NCI-H1694 (cell line): ENCODE measurements around the gene BARHL1.
"Not testable (repeated sequence)": the region's sequence is repeated elsewhere in the genome, so short reads cannot be mapped to it uniquely, and the experiment has no call there.

Experiments
- DNase-seq: peaks from one replicate; lab custom pipeline; 2025; lab: John Stamatoyannopoulos, UW

Gene BARHL1

GRCh38 chr9:132556714-132557113 is 25.7 kb upstream of the BARHL1 start:
- no peak for DNase-seq

DNA sequence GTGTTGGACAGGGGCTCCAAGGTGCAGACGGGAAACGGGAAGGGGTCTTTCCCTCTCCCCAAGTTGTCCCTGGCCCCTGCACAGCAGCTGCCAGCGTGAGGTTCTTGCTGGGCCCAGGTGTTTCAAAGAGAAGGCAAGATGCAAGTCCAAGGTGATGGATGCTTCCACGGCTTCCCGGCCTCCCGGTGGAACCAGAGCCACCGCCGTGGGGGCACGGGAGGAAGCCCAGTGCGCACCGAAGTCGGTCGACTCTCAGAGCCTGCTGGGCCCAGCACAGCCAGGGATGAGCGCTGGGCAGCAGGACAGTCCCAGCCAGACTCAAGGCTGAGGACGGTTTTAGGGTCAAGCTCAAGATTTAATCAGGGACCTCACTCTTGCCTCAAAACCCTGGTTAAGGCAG is 25.2 kb upstream of the BARHL1 start:
- no peak for DNase-seq

GRCh38 chr9:132559711-132560110 is 22.7 kb upstream of the BARHL1 start:
- no peak for DNase-seq

GRCh38 chr9:132560616-132561202 is 21.7 kb upstream of the BARHL1 start:
- DNase-seq = peak; percentile 24

DNA sequence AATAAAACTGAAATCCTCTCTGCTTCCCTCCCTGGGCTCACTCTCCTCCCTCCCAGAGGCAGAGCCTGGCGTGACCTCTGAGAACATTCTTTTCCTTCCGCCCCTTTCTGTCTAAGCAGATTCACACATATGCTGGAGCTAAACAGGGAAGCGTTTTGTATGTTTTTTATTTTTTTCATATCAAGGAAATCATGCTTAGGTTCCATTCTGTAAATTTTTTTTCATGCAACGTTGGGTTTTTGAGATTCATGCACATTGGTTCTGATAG is 20.2 kb upstream of the BARHL1 start:
- no peak for DNase-seq

DNA sequence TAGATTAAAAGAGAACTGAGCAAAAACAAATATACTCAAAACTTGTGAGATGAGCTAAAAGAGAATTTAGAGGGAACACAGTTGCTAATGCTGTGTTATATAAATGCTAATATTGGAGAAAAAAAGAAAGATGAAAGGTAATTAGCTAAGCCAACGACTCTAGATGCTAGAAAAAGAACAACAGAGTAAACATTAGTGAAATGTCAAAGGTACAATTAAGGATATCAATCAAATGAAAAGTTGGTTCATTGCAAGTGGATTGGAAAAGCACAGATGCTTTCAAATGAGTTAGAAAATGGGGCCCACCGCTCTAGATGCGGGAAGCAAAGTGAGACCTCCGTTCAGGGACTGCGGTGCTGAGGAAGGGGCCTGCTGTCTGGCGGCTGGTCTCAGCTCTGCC is 17.9 kb upstream of the BARHL1 start:
- no peak for DNase-seq

DNA sequence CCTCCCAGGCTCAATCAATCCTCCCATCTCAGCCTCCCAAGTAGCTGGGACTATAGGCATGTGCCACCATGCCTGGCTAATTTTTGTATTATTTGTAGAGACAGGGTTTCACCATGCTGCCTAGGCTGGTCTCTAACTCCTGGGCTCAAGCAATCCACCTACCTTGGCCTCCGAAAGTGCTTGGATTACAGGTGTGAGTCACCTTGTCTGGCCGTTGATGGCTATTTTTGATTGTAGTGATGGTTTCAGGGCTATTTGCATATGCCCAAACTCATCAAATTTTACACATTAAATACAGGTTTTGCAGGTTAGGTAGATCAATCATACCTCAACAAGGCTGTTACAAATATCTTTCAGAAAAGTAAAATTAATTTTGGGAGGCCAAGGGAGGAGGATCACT is 13.6 kb upstream of the BARHL1 start:
- not testable (repeated sequence) for DNase-seq

GRCh38 chr9:132571806-132572600 is 10.4 kb upstream of the BARHL1 start:
- no peak for DNase-seq

DNA sequence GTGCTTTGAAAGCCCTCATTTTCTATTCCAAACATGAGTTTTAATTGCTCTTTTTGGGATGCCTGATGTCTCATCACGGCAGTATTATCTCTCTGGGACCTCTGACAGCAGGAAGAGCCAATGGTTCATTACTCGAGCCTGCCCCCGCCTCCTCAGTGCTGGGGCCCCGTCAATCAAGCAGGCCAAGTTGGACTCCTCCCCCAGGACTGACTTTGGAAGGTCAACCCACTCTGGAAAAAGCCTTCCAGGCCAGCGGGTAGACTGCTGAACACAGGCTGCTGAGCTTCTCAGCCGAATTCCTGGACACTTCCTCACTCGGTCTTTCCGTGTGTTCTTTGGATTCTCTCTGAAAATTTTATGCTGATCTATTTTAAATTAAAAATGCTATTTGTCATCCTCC is 9.5 kb upstream of the BARHL1 start:
- DNase-seq = no peak

DNA sequence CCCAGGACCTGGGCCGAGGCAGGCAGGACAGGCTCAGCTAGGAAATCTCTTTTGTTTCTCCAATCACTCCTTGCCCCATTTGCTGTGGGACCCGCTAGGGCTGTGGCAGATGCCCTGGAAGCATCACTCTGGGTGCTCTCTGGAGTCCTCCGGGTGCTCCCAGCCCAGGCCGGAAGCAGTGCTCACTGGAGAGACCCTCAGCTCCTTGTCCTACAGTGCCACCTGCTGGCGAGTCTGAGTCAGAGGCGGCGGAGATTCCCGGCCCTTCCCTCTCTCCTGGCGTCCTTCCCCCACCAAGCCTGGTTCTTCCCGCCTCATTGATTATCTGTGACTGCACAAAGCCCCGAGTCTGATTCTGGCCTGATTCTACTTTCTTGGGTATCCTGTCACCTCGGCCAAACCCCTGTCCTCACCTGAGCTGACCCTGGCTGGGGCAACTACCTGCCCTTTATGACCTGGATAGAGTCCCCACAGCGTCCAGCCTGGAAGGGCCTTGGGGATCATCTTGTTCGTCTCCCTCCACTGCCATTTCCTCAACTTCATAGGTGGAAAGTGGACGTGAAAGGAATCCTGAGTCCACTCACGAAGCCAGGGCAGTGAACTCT is 7.3 kb upstream of the BARHL1 start:
- DNase-seq = peak; percentile 77

GRCh38 chr9:132575811-132576210 is 6.6 kb upstream of the BARHL1 start:
- no peak for DNase-seq

- no peak for DNase-seq
Observed at GRCh38 chr9:132577119-132577518, 5.3 kb upstream of the BARHL1 start.

GRCh38 chr9:132578367-132578932 is 4.0 kb upstream of the BARHL1 start:
- no peak for DNase-seq

DNA sequence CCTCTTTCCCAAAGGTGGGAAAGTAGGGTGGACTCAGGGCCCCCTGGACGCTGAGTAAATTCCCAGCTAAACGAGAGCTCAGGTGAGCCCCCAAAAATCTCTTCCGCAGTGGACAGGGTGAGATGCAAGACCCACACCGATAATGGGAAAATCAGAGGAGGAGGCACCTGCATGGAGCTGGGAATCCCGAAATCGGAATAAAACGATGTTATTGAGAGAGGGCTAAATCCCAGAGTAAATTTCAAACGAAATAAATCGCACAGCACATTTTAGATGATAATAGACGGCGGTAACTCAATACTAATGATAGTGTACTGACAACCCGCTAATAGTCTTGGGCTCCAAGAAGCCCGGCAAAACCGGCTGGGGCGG is 3.0 kb upstream of the BARHL1 start:
- DNase-seq = no peak

DNA sequence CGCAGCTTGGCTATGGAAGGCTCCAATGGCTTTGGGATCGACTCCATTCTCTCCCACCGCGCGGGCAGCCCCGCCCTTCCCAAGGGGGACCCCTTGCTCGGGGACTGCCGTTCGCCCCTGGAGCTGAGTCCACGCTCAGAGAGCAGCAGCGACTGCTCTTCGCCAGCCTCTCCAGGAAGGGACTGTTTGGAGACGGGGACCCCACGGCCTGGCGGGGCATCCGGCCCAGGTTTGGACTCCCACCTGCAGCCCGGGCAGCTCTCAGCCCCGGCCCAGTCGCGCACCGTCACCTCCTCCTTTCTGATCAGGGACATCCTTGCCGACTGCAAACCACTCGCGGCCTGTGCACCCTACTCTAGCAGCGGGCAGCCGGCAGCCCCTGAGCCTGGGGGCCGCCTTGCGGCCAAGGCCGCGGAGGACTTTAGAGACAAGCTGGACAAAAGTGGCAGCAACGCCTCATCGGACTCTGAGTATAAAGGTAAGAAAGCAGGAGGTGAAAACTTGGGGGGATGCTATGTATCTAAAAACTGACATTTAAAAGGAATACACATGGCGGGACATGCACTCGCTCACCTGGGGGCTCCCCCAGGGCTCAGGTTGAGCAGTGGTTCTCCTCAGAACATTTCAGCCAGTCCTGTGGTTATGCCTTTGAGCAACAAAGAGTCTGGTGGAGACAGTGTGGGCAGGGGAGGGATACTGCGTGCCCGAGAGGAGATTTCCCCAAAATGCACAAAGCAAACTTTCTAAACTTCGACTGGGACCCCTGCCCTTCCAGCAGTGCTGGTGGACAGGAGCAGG is 579 bp downstream of the BARHL1 start:
- no peak for DNase-seq

DNA sequence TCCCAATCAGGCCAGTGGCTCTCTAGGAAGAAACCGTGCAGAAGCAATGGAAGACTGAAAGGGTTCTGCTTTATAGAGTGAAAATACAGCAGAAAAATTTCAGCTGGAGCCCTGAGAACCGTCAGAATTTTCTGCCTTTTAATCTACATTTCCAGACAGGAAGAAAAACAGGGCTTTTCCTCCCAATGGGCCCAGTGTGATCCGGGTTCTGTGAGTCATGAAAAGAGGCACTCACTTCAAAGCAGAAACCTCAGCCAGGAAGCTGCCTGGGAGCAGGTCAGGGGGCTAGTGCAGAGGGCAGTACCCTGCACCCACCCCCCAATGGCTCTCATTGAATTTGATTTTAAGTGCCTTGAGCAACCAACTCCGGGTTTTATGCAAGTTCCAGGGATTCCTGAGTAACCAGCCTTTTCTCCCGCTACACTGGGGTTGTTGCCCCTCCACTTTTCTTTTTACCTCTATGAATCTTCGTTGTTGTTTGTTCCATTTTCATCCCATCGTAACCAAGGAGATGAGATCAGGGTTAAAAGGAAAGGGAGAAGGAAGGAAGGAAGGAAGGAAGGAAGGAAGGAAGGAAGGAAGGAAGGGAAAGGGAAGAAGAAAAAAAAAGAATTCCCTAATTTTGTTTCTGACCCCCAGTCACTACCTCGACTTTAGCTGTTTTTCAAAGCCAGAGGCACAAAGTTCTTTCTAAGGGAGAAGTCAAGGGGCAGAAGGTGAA is 1.3 kb downstream of the BARHL1 start:
- DNase-seq = no peak

DNA sequence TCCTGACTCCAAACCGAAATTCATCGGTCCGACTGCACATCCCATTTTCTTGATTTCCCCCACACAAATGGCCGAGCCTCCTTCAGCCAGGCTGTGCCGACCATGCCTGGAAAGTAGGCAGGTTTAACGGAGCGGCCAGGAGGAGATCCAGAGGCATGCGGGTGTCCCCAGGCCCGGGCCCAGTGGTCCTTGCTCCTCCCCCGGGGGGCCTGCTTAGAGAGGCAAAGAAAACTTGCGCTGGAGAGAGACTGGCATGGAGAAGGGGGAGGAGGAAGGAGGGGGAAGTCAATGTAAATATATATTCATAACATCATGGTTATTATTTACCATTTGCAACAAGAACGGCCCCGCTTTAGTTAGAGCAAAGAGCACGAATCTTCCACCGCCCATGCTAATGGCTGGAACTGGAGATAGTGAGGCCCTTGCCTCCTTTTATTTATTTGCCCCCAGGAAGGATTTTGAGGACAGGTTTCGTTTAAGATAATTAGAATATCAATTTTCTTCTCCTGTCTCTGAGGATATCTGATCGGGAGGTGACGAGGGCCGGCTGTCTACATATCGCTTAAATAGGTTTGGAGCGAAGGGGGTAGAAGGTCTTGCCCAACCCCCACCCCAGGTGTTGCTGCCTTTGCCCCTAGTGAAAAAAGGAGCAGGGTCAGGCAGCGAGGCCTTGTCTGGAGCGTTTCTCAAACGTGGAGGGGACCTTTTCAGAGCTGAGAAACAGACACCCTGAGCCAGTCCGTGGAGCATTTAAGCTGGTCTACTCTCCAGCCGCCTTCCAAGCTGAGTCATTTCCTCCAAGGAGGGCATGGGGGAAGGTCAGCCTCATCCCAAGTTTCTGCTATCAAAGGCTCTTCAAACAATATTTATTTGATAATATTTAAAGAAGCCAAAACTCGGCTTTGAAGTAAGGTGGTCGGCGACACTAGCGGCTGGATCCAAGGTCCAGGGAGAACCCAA is 2.5 kb downstream of the BARHL1 start:
- DNase-seq = no peak

- DNase-seq = no peak
Observed at GRCh38 chr9:132585954-132586829, 3.8 kb downstream of the BARHL1 start.

DNA sequence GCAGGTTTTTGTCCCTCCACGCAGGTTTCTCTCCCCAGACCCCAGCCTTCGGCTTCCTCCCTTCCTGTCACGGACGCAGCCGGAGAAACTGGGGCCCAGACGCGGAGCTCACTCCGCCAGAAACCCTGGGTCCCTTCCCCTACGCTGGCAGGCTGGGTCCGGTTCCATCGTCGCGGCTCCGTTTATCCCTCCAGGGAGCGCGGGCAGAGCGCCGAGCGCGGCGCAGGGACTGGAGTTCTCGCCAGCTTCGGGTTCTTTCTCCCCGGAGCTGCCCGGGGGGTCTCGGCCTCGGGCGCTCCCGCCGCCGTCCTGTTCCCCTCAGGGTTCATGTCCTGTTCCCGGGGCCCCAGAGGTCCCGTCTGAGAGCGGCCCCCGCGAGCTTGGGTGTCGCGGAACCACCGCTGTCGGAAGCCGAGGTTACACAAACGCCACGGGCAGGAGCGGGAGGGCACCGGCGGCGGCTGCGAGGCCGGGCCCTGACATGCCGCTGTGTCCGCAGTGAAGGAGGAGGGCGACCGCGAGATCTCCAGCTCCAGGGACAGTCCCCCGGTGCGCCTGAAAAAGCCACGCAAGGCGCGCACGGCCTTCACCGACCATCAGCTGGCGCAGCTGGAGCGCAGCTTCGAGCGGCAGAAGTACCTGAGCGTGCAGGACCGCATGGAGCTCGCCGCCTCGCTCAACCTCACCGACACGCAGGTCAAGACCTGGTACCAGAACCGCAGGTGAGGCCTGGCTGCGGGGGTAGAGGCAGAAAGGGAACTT is 4.6 kb downstream of the BARHL1 start:
- no peak for DNase-seq
